Camera-type eye (tissue), 1 donor: ENCODE data around the gene PXT1. TPM values are rescaled to one million over a fixed set of nuclear protein-coding genes. Genes with fewer than 3 reads are reported as not detected.

Experiments
- total RNA-seq: library from RNA; depleted of rRNA; stranded (reverse); fragments of >200 nt; gene quantifications from one replicate; pipeline ENCODE4 v1.2.3, GENCODE V29; 2014

Gene PXT1
- total RNA-seq, result not detected

GRCh38 chr6:36442671-36443470, at the start of gene PXT1, which contains the start of gene KCTD20:
PXT1 (minus strand) TSS chr6:36442854; CDS start chr6:36426082, 16,772 bp downstream.
KCTD20 (plus strand) TSS chr6:36443000; CDS start chr6:36470098, 27,098 bp downstream.

GRCh38 chr6:36387440-36388303, 55.0 kb downstream of the PXT1 start, which contains the start of gene ETV7:
ETV7 (minus strand) TSS chr6:36387669; CDS start chr6:36387541, 128 bp downstream.

Other genes starting within 250 kb of the PXT1 start
- gene BRPF3, start 246.1 kb downstream of the PXT1 start, total RNA-seq, result 39.2 TPM
- gene PNPLA1, start 172.8 kb downstream of the PXT1 start, total RNA-seq, result 0.16 TPM
- 0.11 TPM for gene BNIP5, start 106.0 kb downstream of the PXT1 start, total RNA-seq
- 0.38 TPM for gene ETV7, start 55.2 kb downstream of the PXT1 start, total RNA-seq
- 73.7 TPM for gene KCTD20, start 146 bp upstream of the PXT1 start, total RNA-seq
- gene STK38, start 104.6 kb upstream of the PXT1 start, total RNA-seq, result 27.3 TPM
- 254 TPM for gene SRSF3, start 151.5 kb upstream of the PXT1 start, total RNA-seq
- 24.5 TPM for gene CDKN1A, start 235.9 kb upstream of the PXT1 start, total RNA-seq